Fibroblast of skin of scalp (primary cell): ENCODE measurements around the gene JAKMIP3.

Source experiments
- DNase-seq: peaks from one replicate; pipeline ENCODE4 v3.0.0-alpha.2; 2013

The JAKMIP3 gene

DNA sequence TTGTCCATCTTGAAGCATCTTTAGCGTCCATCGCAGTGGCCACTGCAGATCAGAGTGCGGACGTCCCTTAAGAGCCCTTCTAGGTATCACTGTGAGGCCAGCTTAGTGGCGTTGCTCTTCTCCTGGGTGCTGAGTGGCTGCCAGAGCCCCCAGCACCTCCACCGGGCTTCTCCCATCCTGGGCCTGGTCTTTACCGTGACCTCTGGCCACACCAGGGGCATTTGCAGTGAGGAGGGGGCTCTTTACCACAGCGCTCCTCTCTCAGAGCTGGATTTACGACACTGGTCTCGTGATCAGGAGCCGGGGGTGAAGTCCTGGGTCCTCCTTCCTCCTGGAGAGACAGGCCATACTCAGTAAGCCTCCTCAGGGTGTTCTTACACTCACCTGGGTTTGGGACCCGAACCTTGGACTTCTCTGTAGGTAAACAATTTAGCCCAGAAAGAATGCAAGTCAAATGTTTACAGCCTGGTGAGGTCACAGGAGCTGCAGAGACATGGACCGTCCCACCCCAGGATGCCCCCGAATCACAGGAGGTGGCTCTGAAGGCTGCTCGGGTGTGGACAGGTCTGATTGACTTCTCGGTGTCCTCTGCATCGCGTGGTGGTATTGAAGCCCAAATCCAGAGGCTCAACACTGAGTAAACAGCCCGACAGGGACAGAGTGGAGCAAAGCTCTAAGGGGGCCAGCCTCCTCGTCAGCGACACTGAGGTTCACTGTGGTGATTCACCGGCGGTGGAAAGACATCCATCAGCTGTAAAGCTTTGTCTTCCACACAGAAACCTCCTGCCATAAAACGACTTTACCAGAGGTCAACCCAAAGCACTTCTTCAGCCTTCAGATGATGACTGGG, 33.0 kb downstream of the JAKMIP3 start:
- no peak for DNase-seq

GRCh38 chr10:132099389-132100090, 33.8 kb downstream of the JAKMIP3 start:
- DNase-seq, result no peak

- no peak for DNase-seq
These were observed 34.3 kb downstream of the JAKMIP3 start for GRCh38 chr10:132100091-132100481.

GRCh38 chr10:132100556-132101349, 35.0 kb downstream of the JAKMIP3 start:
- no peak for DNase-seq

DNA sequence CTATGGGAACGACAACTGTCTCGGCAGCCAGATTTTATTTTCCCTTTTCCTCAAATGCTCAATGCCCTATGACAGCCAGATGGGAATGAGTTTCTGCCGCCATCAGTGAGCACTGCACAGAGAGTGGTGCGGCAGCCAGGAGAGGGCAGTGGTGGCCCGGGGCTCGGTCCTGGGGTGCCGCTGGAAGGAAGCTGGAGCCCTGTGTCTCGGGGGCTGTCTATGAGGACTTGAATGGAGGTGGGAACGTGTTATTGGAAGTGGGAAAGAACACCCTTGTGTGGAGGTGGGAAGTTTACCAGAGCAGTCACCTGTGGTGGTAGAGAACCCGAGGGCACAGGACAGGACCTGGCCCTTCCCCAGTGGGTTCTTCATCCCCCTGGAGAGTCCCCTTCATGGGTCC, 35.8 kb downstream of the JAKMIP3 start:
- DNase-seq, result no peak

DNA sequence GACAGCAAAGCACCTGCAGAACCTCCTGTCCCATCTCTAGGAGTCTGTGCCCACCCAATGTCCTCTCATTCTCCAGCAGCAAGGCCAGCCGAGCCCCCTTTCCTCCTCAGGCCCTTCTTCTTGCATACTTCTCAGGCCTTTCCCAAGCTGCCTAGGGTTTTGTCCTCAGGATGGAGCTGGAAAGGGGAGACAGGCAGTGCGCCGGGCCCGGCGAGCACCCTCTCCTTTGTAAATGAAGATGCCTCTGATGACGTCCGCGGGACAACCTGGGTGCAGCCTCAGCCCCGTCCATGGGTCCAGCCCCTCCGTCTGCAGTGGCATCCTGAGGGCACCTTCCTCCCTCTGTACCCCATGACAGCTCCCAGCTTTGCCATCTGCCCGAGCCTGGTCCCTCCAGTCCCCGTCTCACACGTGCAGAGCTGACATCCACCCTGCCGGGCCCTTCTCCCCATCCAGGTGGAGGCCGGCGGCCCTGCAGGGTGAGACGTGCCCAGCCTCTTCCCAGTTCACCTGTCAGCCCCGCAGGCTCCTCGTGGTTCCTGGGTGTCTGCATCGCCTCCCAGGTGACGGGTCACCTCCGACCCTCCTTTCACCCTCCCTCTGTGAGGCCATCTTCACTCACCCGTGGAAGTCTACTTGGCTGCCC, 36.4 kb downstream of the JAKMIP3 start:
- DNase-seq, result no peak

- no peak for DNase-seq
These were observed 37.0 kb downstream of the JAKMIP3 start for GRCh38 chr10:132102717-132103110.

GRCh38 chr10:132103116-132103910, 37.6 kb downstream of the JAKMIP3 start:
- DNase-seq, result no peak

GRCh38 chr10:132104062-132104461, 38.3 kb downstream of the JAKMIP3 start:
- no peak for DNase-seq

GRCh38 chr10:132104471-132105301, 38.9 kb downstream of the JAKMIP3 start:
- no peak for DNase-seq

DNA sequence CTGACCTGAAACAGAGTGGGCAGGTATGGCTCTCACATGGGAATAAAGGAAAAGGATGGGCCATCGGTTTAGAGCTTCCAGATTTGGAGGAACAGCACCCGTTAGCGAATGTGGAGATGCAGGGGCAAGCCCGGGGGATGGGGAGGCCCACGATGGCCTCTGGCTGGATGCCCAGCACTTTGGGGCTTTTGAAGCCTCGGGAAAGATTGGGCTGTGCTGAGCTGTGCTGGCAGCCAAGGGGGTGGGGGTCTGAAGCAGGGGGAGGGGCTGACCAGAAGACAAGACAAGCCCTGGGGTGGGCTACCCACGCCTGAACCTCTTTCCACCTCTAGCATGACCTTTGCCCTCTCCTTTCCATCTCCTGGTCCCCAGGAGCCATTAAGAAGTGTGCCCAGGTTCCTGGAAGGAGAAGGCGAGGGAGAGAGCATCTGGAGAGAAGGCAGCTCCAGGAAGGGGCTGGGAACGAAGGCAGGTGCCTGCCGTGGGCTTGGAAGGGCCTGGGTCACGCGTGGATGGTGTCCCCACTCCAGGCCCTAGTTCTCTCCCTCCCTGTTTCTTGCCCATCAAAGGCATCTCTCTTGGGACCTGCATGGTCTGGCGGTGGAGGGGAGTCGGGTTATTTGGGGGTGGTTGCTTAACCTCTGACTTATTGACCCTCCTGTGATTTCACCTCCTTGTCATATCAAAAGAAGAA, 39.7 kb downstream of the JAKMIP3 start:
- no peak for DNase-seq

DNA sequence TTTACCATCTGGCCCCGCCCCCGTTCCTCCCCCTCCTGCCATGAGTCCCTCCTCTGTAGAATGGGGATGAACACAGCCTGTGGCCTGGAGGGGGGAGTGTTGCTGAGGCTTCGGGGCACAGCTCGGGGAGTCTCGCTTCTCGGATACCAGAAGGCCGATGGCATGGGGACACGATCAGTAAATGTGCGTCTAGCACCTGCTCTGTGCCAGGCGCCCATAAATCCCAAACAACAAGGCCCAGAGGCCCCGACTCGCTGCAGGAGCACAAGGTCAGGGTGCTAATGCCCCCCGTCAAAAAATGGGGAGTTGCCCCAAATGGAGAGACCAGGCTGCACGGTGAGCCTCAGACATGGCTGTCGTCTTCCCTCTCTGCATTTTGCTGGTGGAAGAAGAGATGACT, 40.7 kb downstream of the JAKMIP3 start:
- no peak for DNase-seq

GRCh38 chr10:132107186-132107948, 41.6 kb downstream of the JAKMIP3 start:
- no peak for DNase-seq

DNA sequence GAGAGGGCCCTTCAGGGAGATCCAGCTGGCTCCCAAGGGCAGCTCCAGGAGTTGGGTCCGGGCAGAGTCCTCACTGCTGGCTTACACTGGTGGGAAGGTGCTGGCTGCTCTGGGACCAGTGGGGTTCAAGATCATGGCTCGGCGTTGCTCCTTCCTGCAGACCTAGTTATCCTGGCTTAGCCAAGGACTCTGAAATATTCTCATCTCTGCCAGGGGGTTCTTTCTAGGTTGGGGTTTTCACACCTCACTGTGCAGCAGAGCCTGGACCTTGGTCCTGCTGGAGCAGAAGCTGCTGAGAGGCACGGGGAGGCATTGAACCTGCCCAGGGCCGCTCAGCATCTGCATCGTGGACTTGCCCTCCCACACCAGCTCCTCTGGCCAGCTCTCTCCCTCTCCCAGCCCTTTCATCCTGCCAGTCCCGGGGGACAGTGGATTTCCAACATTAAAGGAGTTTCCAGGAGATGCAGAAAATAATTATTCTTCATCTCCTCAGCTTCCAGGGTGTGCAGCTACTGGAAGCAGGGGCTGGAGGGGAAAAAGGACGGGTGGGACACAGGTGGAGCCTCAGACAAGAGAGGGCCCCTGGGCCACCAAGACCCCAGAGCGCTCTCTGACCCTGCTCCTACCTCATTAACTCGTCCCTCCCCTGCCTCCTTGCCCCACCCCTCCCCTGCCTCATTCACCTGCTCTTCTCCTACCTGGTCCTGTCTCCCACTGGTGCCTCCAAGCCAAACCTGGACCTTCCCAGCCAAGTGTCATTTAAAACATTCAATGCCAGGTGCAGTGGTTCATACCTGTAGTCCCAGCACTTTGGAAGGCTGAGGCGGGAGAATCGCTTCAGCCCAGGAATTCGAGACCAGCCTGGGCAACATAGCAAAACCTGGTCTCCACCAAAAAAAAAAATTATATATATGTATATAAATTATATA, 42.5 kb downstream of the JAKMIP3 start:
- DNase-seq, result no peak

GRCh38 chr10:132109341-132110110, 43.8 kb downstream of the JAKMIP3 start:
- DNase-seq, result no peak

DNA sequence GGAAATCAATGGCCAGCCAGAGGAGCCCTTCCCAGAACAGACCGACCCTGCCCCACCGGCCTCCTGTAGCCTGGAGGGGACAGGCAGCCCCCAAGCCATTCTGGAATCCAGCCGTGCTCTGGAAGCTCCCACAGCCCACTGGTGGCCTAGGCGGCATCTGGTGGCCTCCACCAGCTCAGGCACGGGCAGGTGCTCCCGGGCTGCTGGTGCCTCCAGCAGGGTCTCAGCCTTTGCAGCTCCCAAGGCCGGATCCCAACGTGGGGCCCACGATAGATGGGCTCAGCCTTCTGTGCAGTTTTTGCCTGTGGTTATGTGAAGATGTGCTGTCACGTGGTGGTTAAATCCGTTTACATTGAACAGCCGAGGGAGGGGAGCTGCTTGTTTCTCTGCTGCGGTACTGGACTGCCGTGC, 44.4 kb downstream of the JAKMIP3 start:
- DNase-seq, result no peak

- no peak for DNase-seq
These were observed 45.0 kb downstream of the JAKMIP3 start for GRCh38 chr10:132110713-132111112.
